HG02588 (cell line): ENCODE data around the gene MPPE1.
"Not testable (repeated sequence)": the region's sequence is repeated elsewhere in the genome, so short reads cannot be mapped to it uniquely, and the experiment has no call there.

Experiments used
- ATAC-seq: cut with Tn5 transposase; IDR thresholded peaks from one replicate; pipeline ENCODE4 v1.9.1; 2021; ENCODE audit warnings: mild to moderate bottlenecking, moderate library complexity; ENCODE audit not compliant: unreplicated experiment

MPPE1 gene

DNA sequence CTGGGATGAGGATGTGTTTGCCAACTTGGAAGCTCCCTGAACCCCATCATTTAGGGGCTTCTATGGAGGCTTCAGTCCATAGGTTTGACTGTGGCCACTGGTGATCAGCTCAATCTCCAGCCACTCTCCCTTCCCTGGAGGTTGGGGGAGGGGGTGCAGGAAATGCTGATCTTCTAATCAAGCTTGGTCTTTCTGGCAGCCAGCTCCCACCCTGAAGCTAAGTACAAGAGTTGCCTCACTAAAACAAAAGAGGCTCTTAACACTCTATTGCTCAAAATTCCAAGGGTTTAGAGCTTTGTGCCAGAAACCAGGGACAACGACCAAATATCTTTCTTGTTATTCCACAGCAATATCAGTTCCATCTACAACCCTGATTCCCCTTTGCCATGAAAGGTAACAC is 19.4 kb upstream of the MPPE1 start:
- no peak for ATAC-seq

DNA sequence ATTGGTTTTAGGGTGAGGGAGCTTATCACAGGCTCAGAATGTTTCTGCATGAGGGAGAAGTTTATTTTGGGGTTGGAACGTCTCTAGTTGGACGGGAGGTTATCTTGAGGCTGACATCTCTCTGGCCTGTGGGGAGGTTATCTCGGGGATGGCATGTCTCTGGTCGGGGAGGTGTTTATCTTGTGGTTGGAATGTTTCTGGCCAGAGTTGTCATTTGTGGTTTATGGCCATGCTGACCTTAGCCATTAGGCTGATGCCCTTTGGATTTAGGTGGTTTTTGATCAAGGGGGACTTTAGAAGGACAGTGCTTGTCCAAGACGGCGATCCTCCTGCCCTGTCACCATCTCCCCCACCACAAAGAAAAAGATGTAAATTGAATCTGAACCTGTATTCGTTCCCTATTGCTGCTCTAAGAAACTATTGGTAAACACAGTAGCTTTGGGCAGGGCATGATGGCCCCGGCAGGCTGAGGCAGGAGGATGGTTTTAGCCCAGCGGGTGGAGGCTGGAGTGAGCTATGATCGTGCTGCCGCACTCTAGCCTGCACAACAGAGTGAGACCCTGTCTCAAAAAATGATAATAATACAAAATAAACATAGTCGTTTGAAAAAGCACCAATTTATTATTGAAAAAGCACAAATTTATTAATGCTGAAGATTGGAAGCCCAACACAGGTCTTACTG is 17.8 kb upstream of the MPPE1 start:
- no peak for ATAC-seq

DNA sequence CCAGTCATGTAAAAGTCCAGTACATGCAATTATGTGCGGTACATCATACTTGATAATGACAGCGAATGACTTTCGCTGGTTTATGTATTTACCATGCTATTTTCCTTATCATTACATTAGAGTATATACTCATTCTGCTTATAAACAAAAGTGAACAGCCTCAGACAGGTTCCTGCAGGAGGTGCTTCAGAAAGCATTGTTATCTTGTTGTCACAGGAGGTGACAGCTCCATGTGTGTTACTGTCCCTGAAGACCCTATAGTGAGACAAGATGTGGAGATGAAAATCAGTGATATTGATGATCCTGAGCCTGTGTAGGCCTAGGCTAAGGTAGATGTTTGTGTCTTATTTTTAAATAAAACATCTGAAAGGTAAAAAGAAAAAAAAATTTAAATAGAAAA is 15.3 kb upstream of the MPPE1 start:
- ATAC-seq, result no peak

GRCh38 chr18:11919522-11919921 is 11.4 kb upstream of the MPPE1 start:
- ATAC-seq, result not testable (repeated sequence)

GRCh38 chr18:11916880-11917279 is 8.8 kb upstream of the MPPE1 start:
- ATAC-seq, result not testable (repeated sequence)

DNA sequence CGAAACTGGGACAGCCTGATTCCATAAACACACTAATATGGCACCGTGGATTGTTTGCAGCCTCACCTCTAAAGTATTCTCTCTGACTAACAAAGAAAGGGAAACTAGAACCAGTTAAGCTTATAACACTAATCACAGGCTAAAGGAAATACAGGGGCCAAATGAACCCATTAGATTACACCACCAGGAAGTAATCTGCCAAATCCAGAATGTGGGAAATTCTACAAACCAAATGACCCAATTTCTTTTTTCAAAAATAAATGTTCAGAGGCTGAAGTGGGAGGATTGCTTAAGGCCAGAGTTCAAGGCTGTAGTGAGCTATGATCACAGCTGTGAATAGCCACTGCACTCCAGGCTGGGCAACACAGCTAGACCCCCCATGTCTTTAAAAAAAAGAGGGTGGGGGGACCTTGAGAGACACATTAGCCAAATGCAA is 1.5 kb upstream of the MPPE1 start:
- no peak for ATAC-seq

- no peak for ATAC-seq
Measured at GRCh38 chr18:11909061-11909455, 941 bp upstream of the MPPE1 start.

GRCh38 chr18:11906926-11907874 is 917 bp downstream of the MPPE1 start:
- no peak for ATAC-seq

- ATAC-seq, result no peak
Measured at GRCh38 chr18:11906176-11906575, 1.9 kb downstream of the MPPE1 start.

- no peak for ATAC-seq
Measured at GRCh38 chr18:11905613-11906012, 2.5 kb downstream of the MPPE1 start.

- ATAC-seq, result no peak
Measured at GRCh38 chr18:11902522-11903292, 5.4 kb downstream of the MPPE1 start.

DNA sequence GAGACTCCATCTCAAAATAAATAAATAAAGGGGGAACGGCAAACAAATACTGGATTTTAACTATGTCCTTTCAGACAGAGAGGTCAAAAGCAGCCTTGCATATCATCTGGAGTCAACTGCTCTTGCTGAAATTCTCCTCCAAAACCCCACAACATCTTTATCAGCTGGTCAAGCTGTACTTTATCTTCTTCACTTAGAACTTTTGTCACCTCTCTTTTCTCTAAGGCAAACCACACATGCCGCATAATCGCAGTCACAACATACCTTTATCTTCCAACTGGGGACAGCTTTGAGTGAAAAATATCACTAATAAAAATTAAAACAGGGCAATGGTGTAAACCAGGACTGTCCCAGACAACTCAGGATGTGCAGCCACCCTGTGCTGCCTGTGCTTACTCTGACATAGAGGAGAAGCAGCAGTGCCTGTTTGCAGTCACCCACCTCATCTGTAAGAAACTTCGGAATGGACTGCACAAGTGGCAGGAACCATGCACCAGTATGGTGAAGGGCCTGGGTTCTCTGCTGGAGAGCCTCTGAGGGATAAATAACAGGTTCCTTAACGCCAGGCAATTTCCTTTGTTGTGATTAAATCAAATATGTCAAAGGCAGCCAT is 6.2 kb downstream of the MPPE1 start:
- no peak for ATAC-seq

GRCh38 chr18:11899063-11899462 is 9.1 kb downstream of the MPPE1 start:
- ATAC-seq, result no peak

- no peak for ATAC-seq
Measured at GRCh38 chr18:11897781-11898180, 10.3 kb downstream of the MPPE1 start.

- not testable (repeated sequence) for ATAC-seq
Measured at GRCh38 chr18:11892438-11892837, 15.7 kb downstream of the MPPE1 start.

- no peak for ATAC-seq
Measured at GRCh38 chr18:11891737-11892136, 16.4 kb downstream of the MPPE1 start.

DNA sequence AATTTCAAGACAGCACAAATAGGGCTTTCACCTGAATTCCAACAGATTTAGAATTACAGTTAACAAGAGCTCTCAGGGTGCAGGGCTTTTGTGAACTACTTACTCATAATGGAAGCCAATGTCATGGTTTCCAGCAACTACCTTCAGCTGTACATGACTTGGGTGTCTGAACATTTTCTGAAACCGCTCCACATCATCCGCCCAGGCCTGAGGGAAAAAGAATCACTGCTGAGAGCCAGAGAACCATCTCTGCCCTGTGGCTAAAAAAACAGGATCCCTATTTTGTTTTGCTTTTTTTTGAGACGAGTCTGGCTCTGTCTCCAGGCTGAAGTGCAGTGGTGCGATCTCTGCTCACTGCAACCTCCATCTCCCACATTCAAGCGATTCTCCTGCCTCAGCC is 18.8 kb downstream of the MPPE1 start:
- ATAC-seq, result no peak

GRCh38 chr18:11888726-11889125 is 19.4 kb downstream of the MPPE1 start:
- no peak for ATAC-seq

DNA sequence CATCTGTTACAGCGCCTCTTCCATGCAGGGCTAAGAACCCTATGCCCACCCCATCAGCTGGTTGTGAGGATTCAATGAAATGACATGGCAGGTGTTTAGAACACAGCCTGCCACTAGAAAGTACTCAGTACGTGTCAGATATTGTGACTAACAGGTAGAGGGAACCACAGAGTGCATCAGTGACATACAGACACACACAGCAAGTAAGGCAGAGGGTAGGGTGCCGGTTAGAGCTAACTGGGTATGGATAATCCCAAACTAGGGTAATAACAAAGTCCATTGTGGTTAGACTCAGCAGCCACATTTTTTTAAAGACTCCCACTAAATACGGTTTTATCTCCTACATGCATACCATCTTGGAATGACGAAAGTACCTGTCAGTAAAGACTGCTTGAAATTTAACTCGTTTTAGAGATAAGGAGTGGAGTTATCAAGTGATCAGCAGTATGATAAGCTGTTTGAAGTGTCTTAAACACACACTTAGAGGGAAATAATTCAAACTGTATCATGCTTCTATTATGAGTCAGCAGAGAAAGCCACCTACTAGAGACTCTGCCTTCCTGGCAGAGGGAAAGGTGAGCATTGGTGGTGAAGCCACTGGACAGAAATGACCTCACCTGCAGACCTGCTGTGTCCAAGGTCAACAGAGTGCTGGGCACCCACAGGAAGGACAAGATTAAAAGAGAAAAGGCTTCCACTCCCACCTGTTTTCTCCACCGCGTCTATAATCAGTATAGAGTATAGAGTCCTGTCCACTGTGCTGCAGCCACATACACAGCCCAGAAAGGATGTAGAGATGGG is 20.6 kb downstream of the MPPE1 start:
- ATAC-seq, result no peak

- ATAC-seq, result no peak
Measured at GRCh38 chr18:11886577-11887110, 21.5 kb downstream of the MPPE1 start.
